Activated CD4-positive, alpha-beta T cell treated with anti-CD3 and anti-CD28 coated beads, Interleukin-2, amount 10 ng/mL, durations not matched to agents 7 days and 5 days (primary cell): Measurements from ENCODE around the gene SOX13. TPM values are rescaled to one million over a fixed set of nuclear protein-coding genes. Genes with fewer than 3 reads are reported as not detected.

Experiments used
- CTCF ChIA-PET: fragments of 350-600 bp; sonication (Branson Sonifier 250); formaldehyde crosslinking; loops from one replicate; lab custom pipeline; 2021; ENCODE audit warnings: antibody characterized with exemption; lab: Charles Lee
- POLR2A ChIA-PET: fragments of 350-600 bp; sonication (Branson Sonifier 250); formaldehyde crosslinking; loops from one replicate; lab custom pipeline; 2021; ENCODE audit warnings: antibody characterized with exemption; lab: Charles Lee
- DNase-seq: peaks from one replicate; pipeline ENCODE4 v3.0.0-alpha.2; 2020
- H3K27ac Mint-ChIP-seq: one replicate; pipeline ENCODE4 v1.8.0; 2021; ENCODE audit warnings: mild to moderate bottlenecking, moderate library complexity, mixed read lengths
- H3K27me3 Mint-ChIP-seq: one replicate; pipeline ENCODE4 v1.8.0; 2021; ENCODE audit warnings: mixed read lengths
- H3K36me3 Mint-ChIP-seq: one replicate; pipeline ENCODE4 v1.8.0; 2021; ENCODE audit warnings: low read depth, mixed read lengths
- H3K4me1 Mint-ChIP-seq: one replicate; pipeline ENCODE4 v1.8.0; 2021; ENCODE audit warnings: mixed read lengths
- H3K4me3 Mint-ChIP-seq: one replicate; pipeline ENCODE4 v1.8.0; 2021; ENCODE audit warnings: mild to moderate bottlenecking, moderate library complexity, mixed read lengths
- H3K9me3 Mint-ChIP-seq: one replicate; pipeline ENCODE4 v1.8.0; 2021; ENCODE audit warnings: mixed read lengths
- total RNA-seq, 2 experiments: library from RNA; stranded (reverse); gene quantifications; one replicate each; pipeline ENCODE4 v1.2.3, GENCODE V29; 2021

The SOX13 gene
- total RNA-seq, 2 experiments from 2014 or later = 0.60 to 1.3 TPM

- DNase-seq = no peak
- H3K4me1 Mint-ChIP-seq = peaks cover 3% of the 10 kb centered on the region
- H3K9me3 Mint-ChIP-seq = no peaks in the 10 kb centered on the region
- ChIA-PET POLR2A (no interaction called here), CTCF (interaction anchor here (0.6 kb wide), 2 partner anchors 162 to 747 kb away, joined by 3 read pairs; no protein-coding TSS in a partner anchor)
- H3K36me3 Mint-ChIP-seq = no peaks in the 10 kb centered on the region
- no peaks in the 10 kb centered on the region for H3K27me3 Mint-ChIP-seq
- H3K27ac Mint-ChIP-seq = no peak overlapping the region
- H3K4me3 Mint-ChIP-seq = no peak overlapping the region
Observed at GRCh38 chr1:204134103-204134502, 61.2 kb downstream of the SOX13 start.

- Mint-ChIP-seq H3K27me3 (no peaks in the 10 kb centered on the region), H3K4me1 (no peaks in the 10 kb centered on the region), H3K27ac (no peak overlapping the region), H3K9me3 (no peaks in the 10 kb centered on the region), H3K4me3 (no peak overlapping the region), H3K36me3 (no peaks in the 10 kb centered on the region)
- ChIA-PET CTCF (interaction anchor here (0.6 to 6.3 kb wide), 4 partner anchors 9 to 631 kb away, joined by 3 to 38 read pairs (median 5); no protein-coding TSS in a partner anchor), POLR2A (no interaction called here)
- no peak for DNase-seq
Observed at GRCh38 chr1:204136814-204137213, 63.9 kb downstream of the SOX13 start.

- DNase-seq = no peak
- H3K27ac Mint-ChIP-seq = no peak overlapping the region
- H3K4me3 Mint-ChIP-seq = no peak overlapping the region
- H3K36me3 Mint-ChIP-seq = no peaks in the 10 kb centered on the region
- no peaks in the 10 kb centered on the region for H3K9me3 Mint-ChIP-seq
- no peaks in the 10 kb centered on the region for H3K27me3 Mint-ChIP-seq
- ChIA-PET POLR2A (no interaction called here), CTCF (interaction anchor here (0.7 to 6.3 kb wide), 2 partner anchors 11 to 13 kb away, joined by 3 to 38 read pairs; partner anchors contain the start of gene ETNK2)
- no peaks in the 10 kb centered on the region for H3K4me1 Mint-ChIP-seq
Observed at GRCh38 chr1:204139088-204139487, 66.2 kb downstream of the SOX13 start.

DNA sequence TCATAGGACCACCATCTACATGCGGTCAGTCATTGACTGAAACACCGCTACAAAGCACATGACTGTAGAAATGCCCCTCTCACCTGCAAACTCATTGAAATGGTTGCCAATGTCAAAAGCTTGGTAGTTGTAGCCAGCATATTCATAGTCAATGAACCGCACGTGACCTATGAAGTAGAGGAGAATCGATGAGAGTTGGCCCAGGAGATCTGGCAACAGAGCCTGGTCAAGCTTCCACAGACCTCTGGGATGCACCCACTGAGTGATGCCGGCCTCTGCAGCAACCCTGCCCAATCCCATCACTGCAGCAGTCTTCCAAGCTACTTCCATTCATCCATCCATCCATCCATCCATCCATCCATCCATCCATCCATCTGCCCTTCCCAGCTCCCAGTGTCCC lies 67.0 kb downstream of the SOX13 start:
- ChIA-PET CTCF (interaction anchor here (0.6 to 6.3 kb wide), 3 partner anchors 12 to 817 kb away, joined by 3 to 38 read pairs (median 3); no protein-coding TSS in a partner anchor), POLR2A (no interaction called here)
- H3K27ac Mint-ChIP-seq = no peak overlapping the region
- H3K9me3 Mint-ChIP-seq = no peaks in the 10 kb centered on the region
- H3K4me1 Mint-ChIP-seq = no peaks in the 10 kb centered on the region
- no peak overlapping the region for H3K4me3 Mint-ChIP-seq
- no peaks in the 10 kb centered on the region for H3K36me3 Mint-ChIP-seq
- H3K27me3 Mint-ChIP-seq = no peaks in the 10 kb centered on the region
- no peak for DNase-seq

GRCh38 chr1:204141131-204141530 lies 68.2 kb downstream of the SOX13 start:
- Mint-ChIP-seq H3K4me1 (no peaks in the 10 kb centered on the region), H3K27ac (no peak overlapping the region), H3K4me3 (no peak overlapping the region), H3K9me3 (no peaks in the 10 kb centered on the region), H3K27me3 (no peaks in the 10 kb centered on the region), H3K36me3 (no peaks in the 10 kb centered on the region)
- ChIA-PET POLR2A (no interaction called here), CTCF (interaction anchor here (1.0 to 6.3 kb wide), 2 partner anchors 13 to 254 kb away, joined by 3 to 38 read pairs; no protein-coding TSS in a partner anchor)
- DNase-seq = no peak

GRCh38 chr1:204142032-204142974 lies 69.4 kb downstream of the SOX13 start:
- no peaks in the 10 kb centered on the region for H3K9me3 Mint-ChIP-seq
- H3K4me3 Mint-ChIP-seq = no peak overlapping the region
- ChIA-PET CTCF (interaction anchor here (2.4 to 6.3 kb wide), 2 partner anchors 13 to 14 kb away, joined by 10 to 38 read pairs; no protein-coding TSS in a partner anchor), POLR2A (no interaction called here)
- H3K27ac Mint-ChIP-seq = no peak overlapping the region
- no peaks in the 10 kb centered on the region for H3K4me1 Mint-ChIP-seq
- no peaks in the 10 kb centered on the region for H3K36me3 Mint-ChIP-seq
- DNase-seq = no peak
- H3K27me3 Mint-ChIP-seq = no peaks in the 10 kb centered on the region

DNA sequence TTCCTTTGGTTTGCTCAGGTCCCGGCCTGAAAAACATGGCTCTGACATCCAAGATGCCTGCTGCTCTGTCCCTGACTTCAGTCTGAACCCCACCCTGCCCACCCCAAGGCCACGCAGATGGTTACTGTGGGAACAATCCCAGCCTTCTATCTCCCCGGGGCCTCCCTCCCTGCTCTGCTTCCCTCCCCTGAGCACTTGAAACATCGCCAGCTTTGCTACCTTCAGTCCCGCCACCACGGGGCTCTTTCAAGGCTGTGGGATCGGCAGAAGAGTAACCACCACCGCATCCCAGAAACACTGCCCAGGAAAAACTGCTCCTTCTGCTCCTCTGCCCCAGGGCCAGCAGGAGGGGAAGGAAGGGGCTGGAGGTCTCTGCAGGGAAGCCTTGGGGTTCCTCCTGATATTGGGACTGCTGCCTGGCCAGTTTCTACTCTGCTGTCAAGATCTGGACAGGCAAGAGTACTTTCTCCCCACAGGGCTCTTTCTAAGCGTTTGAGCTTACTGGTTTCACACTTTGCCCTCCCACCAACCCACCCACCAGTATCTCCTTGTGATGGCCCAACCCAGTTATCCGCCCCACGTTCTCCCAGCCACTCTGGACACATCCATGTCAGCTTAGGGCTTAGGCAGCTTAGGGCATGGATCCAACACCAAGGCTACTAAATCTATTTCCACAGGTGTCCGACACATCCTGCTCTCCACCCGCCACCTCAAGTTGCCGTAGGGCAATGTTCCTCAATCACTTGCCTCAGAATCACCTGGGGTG lies 70.5 kb downstream of the SOX13 start:
- CTCF ChIA-PET = interaction anchor here (2.4 kb wide), 1 partner anchor 14 kb away, joined by 10 read pairs; no protein-coding TSS in a partner anchor
- DNase-seq = no peak
- no peak overlapping the region for H3K4me3 Mint-ChIP-seq
- H3K9me3 Mint-ChIP-seq = no peaks in the 10 kb centered on the region
- H3K36me3 Mint-ChIP-seq = no peaks in the 10 kb centered on the region
- no peaks in the 10 kb centered on the region for H3K27me3 Mint-ChIP-seq
- no peak overlapping the region for H3K27ac Mint-ChIP-seq
- POLR2A ChIA-PET = no interaction called here
- no peaks in the 10 kb centered on the region for H3K4me1 Mint-ChIP-seq

- CTCF ChIA-PET = interaction anchor here (2.4 kb wide), 1 partner anchor 16 kb away, joined by 10 read pairs; no protein-coding TSS in a partner anchor
- DNase-seq = no peak
- Mint-ChIP-seq H3K27ac (no peak overlapping the region), H3K36me3 (no peaks in the 10 kb centered on the region), H3K27me3 (peaks cover 1% of the 10 kb centered on the region), H3K4me3 (no peak overlapping the region), H3K9me3 (no peaks in the 10 kb centered on the region), H3K4me1 (no peaks in the 10 kb centered on the region)
- POLR2A ChIA-PET = no interaction called here
Observed at GRCh38 chr1:204145033-204145504, 72.2 kb downstream of the SOX13 start.

- Mint-ChIP-seq H3K4me3 (no peak overlapping the region), H3K4me1 (no peaks in the 10 kb centered on the region), H3K27me3 (peaks cover 11% of the 10 kb centered on the region), H3K27ac (no peak overlapping the region), H3K36me3 (no peaks in the 10 kb centered on the region), H3K9me3 (no peaks in the 10 kb centered on the region)
- no peak for DNase-seq
- ChIA-PET CTCF (interaction anchor here (0.8 kb wide), 1 partner anchor 17 kb away, joined by 3 read pairs; no protein-coding TSS in a partner anchor), POLR2A (no interaction called here)
Observed at GRCh38 chr1:204146309-204146708, 73.4 kb downstream of the SOX13 start.

DNA sequence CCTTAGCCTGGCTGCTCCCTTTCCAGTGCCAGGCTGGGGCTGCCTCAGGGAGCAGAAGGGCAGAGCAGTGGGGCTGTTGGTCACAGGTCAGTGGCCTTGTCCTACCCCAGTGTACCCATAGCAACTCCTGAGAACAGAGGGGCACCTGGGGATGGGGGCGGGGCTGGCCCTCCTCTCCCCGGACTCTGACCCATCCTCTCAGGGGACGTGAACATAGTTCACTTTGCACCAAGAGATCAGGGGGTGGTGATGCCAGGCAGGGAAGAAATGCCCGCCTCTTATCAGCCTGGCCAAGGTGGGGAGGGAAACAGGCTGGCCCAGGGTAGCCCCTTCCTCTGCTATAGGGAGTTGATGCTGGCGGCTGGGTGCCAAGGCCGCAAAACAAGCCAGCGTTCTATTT lies 74.0 kb downstream of the SOX13 start:
- Mint-ChIP-seq H3K4me1 (no peaks in the 10 kb centered on the region), H3K27ac (no peak overlapping the region), H3K9me3 (no peaks in the 10 kb centered on the region), H3K4me3 (no peak overlapping the region), H3K27me3 (peaks cover 11% of the 10 kb centered on the region), H3K36me3 (no peaks in the 10 kb centered on the region)
- ChIA-PET POLR2A (no interaction called here), CTCF (no interaction called here)
- DNase-seq = no peak

DNA sequence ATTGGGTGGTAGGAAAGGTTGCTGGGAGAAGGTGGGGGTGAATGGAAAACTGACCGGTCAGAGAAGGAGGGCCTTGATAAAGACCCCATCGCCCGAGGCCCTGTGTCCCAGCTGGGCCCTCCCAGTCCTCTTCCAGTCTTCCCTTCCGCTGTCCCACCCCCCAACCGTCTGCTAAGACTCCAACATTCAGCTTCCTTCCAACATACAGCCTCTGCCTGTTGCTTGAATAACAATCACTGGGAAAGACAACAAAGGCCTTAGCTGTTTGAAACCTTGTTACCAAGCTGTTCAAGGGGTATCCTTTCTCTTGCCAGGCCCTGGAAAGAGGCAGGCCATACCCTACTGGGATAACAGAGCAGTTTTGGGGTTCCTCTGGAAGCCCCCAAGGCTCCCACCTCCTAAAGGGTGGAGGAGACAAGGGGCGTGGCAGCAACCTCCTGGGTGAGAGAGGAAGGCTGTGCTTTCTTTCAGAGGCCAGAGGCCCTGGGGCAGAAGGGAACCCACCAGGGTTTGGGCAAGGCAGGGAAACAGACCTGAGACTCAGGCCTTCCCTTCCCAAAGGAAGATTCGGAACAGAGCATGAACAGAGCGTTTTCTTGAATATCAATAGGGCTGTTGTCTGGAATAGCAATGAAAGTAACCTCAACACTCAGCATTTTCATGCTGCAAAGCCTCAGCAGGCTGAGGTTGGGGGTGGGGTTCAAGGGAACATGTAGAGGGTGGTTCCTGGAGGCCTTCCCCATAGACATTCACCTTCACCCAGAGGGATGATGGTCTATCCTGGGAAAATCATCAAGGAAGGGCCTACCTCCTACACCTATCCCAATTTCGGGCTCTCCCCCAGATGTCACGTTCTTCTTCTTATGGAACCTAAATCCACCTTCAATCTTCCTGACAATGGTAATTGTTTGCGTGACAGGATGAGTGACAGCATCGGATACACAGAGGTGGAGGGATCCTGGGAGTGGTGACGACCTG lies 74.8 kb downstream of the SOX13 start:
- Mint-ChIP-seq H3K27ac (no peak overlapping the region), H3K4me3 (no peak overlapping the region), H3K9me3 (no peaks in the 10 kb centered on the region), H3K36me3 (no peaks in the 10 kb centered on the region), H3K4me1 (peaks cover 5% of the 10 kb centered on the region), H3K27me3 (peaks cover 12% of the 10 kb centered on the region)
- ChIA-PET POLR2A (no interaction called here), CTCF (interaction anchor here (0.6 to 1.5 kb wide), 3 partner anchors 11 to 268 kb away, joined by 3 to 4 read pairs (median 3); no protein-coding TSS in a partner anchor)
- no peak for DNase-seq
